ENCODE data around the gene TXNRD2.

Gene TXNRD2

DNA sequence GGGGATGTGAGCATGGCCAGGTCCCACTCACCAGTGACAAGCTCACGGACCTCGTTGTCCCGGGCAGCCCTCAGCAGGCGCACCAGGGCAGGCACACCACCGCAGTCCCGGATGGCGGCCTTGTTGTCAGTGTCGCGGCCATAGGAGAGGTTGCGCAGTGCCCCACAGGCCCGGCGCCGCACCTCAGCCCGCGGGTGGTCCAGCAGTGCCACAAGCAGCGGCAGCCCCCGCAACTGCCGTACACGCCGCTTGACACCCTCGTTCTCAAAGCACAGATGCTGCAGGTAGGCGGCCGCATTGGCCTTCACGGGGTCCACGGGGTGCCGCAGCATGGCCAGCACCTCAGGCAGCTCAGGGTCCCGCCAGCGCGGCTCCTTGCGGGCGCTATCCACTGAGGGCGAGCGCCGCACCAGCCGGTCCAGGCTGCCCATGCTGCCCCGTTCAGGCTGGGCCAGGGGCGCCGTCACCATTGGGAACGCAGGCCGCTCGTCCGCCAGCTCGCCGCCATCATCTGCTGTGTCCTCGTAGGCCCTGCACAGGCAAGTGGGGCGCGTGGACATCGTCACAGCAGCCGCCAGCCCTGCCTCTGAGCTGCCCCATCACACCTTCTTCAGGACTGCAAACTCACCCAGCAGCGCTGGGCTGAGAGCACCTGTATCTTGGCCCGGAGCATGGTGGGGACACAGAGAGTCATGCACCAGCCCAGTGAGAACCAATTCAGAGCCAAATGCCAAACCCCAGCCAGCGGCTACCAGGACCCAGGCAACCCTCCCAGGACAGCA lies 38.3 kb upstream of the TXNRD2 start:
- DNase-seq (ENCODE audit: low read depth) = no peak

DNA sequence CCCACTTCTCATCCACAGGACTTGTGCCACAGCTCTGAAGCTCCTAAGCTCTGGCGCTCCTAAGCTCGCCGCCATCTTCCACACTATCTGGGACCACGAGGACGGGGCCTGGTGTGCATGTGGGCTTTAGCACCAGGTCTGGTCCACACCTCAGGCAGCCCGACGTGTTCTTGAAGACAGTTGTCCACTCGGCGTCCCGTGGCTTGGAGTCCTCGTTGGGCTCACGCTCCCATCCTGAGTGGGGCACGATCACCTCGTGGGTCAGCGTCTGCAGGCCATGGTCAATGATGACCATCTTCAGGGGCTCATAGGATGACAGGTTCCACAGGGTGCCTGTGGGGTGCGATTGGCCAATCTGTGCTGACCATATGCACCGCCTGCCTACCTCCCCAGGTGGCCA lies 37.1 kb upstream of the TXNRD2 start:
- DNase-seq (ENCODE audit: low read depth) = no peak

DNA sequence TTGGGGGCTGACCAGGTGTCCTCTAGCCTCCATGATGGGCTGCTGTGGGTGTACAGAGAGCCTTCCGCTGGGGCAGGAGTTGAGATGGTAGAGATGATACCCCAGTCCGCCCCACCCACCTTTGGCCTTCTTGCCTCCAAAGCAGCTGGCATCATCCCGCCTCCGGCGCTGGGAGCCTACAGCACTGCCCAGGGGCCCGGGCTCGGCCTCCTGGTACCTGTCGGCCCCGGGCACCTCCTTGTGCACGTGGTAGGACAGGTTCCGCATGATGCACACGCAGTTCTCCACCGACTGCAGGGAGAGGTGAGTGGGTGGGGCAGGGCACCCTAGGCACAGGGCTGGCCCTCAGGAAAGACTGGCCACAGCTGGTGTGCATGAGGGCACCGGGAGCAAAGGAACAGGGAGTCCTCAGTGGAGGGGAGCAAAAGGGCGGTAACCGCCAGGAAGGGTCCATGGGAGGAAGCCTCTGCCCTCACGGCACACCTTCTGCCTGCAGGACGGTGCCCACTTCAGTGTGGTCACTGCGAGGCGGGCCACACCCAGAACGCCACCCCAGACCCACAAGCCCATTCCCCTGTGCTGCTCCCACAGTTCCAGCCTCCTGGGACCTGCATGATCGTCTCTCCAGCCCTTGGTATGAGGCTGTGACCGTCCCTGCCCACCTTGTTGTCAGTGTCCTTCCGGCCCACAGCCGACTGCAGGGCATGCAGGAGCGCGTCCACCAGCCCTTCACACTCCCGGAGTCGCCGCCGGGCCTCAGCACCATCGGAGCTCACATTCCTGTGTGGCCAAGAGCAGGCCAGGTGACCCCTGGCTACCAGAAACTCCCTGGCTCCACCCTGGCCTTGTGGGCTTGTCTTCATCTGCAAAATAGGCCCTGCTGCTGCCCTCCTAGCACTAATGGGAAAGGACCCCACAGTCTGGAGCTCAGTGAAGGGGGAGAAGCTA lies 36.0 kb upstream of the TXNRD2 start:
- DNase-seq (ENCODE audit: low read depth) = no peak

DNA sequence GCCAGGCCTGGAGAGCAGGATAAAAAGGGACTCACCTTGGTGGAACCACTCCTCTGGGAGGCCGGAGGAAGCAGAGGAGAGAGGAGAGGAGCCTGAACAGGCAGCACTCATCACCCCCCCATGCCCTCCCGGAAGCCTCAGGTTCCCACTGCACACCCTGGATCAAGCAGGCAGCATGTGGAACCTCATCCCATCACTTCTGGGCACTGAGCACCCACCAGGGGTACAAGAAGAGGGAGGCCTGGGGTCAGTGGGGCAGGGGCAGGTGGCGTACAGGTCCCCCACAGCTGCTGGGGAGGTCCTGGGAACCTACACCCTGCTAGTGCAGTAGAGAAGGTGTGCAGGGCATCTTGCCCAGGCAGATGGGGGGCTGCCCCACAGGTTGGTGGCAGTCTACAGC lies 35.1 kb upstream of the TXNRD2 start:
- no peak for DNase-seq (ENCODE audit: low read depth)

DNA sequence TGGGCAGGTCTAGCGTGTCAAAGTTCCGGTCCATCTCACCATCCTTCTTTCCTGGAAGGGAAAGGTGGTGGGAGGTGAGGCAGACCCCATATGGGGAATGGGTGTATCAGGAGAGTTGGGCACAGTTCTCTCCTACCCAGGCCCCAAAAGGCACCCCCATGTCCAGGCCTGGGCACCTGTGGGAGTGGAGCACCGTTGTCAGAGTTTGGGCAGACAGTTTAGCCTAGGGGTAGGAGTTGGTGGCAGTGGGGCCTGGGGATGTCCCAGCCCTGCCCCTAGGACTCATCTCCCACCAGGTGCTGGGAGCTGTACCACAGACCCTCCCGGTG lies 34.1 kb upstream of the TXNRD2 start:
- DNase-seq (ENCODE audit: low read depth) = no peak

DNA sequence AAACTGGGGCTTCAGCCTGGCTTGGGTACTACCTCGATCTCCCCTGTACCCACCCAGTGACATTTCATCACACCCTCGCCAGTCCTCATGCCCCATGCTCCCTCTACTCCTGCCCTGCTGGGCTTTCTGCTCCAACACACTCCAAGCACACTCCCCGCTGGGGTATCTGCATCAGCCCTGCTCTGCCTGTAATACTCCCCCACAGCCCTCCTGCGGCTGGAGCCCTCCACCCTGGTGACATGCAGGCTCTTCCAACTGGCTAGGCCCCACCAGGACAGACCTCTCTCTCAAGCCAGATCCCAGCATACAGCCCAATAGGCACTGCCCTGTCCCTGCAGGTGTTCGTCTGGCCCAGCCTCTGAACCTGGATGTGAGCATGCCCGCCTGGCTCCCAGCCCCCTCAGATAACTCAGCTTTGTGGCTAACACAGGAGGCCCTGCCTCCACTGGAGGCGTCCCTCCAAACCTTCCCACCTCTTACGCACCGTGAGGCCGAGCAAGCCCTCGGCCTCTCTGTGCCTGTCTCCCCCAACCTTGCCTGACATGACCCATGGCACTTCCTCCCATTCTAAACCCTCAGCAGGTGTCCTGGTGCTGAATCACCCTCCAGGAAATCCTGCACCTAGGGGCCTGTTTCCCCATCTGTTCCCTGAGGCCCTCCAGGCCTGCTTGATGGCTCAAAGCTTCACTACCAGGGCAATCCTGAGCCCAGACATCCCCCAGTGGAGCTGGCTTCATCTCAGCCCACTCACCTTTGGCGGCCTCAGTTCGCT lies 33.5 kb upstream of the TXNRD2 start:
- DNase-seq (ENCODE audit: low read depth) = no peak

DNA sequence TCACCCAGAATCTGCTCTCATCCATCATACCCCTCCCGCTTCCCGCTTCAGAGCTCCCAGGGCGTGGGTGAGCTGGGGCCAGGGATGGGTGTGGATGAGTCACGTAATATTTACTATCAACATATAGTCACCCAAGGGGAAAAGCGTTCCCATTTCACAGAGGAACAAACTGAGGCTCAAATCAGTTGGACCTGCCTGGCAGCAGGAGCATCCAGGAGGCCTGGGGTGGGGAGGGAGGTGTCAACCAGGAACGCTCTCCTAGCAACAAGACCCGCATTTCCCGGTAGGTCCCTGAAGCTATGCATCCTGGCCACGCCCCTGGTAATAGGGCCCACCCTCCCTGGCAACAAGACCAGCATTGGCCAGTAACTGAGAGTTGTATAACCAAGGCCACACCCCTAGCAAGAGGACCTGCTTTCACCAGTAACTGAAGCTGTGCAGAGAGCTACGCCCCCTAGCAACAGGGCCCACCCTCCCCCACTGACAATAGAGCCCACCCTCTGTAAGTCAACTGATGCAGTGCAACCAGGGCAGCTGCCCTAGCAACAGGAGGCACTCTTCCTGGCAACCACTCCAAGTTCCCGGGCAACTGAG lies 32.7 kb upstream of the TXNRD2 start:
- DNase-seq (ENCODE audit: low read depth) = no peak

DNA sequence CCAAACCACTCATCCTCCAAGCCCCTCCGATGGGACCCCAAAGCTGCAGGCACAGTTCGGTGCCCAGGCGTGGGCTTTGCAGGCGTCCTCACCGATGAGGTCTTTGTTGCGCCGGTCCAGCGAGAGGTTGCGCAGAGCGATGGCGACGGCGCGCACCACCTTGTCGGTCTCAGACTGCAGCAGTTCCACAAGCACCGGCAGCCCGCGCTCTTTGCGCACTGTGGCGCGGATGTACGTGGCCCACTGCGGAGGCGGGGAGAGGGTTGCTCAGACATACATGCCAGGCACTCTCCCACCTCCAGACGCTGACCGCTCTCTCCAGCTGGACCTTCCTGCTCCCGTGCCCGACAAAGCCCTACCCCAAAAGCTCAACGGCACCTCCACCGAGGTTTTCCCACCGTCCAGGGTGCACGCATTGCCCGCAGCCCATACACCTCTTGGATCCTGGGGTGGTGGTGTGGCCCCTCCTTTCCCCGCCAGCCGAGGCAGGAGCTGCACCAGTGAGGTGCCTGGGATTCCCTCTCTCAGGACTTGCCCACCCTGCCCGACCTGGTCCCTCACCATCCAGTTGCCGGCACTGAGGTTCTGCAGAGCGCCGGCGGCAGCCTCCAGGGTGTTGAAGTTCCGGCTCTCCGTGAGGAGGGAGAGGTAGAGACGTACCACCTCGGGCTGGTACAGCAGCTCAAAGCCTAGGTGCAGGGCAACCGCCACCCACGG lies 32.1 kb upstream of the TXNRD2 start:
- DNase-seq (ENCODE audit: low read depth) = no peak

DNA sequence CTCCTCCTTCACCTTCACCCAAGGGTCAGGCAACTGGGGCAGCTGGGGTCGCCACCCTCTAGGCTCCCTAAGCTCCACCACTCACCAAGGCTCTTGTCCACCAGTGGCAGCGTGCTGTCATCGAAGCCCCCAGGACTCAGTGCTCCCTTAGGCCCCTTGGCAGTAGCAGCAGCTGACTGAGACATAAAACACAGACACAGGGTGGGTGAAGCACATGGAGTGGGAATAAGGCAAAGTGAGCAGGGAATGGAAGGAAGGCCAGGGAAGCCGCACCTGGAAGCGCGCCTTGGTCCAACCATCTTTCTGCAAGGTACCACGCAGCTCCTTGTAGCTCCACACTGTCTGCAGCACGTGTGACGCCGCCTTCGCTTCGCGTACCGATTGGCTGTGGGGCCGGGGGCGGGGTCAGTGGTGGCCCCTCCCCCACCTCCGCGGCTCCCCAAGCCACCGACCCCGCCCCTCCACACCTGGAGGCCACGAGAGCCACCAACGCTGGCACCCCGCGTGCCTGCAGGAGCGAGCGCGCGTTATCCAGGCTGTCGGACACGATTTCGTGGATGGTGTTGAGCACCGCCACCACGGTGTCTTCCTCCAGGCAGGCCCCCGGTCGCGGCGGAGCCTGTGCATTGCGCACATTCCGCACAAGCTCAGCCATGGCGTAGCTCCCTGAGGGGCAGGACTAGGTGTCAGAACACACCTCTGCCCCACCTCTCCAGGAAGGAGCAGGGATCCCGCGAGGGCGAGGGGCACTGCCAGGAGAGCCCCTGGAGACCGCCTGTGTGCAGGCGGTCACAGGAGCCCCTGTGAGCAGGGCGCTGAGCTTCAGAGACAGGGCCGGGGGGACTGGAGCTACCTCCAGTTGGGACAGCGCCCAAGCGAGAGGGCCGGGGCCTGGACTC lies 31.3 kb upstream of the TXNRD2 start:
- no peak for DNase-seq (ENCODE audit: low read depth)

DNA sequence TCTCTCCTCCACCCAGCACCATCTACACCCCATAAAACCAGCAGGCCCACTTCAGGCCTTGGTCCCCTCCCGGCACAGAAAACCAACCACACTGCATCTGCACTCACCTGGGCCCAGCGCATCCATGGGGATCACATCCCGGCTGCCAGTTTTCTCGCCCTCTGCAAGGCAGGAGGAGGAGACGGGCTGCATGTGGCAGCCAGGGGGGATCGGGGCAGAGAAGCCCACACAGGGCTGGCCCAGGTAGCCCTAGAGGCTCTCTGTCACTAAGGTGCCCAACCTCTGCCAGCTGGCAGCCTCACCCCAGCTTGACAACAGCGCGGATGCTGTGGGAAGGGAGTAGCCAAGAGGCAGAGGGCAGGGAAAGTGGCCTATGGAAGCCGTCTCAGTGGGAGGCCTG lies 30.6 kb upstream of the TXNRD2 start:
- no peak for DNase-seq (ENCODE audit: low read depth)

DNA sequence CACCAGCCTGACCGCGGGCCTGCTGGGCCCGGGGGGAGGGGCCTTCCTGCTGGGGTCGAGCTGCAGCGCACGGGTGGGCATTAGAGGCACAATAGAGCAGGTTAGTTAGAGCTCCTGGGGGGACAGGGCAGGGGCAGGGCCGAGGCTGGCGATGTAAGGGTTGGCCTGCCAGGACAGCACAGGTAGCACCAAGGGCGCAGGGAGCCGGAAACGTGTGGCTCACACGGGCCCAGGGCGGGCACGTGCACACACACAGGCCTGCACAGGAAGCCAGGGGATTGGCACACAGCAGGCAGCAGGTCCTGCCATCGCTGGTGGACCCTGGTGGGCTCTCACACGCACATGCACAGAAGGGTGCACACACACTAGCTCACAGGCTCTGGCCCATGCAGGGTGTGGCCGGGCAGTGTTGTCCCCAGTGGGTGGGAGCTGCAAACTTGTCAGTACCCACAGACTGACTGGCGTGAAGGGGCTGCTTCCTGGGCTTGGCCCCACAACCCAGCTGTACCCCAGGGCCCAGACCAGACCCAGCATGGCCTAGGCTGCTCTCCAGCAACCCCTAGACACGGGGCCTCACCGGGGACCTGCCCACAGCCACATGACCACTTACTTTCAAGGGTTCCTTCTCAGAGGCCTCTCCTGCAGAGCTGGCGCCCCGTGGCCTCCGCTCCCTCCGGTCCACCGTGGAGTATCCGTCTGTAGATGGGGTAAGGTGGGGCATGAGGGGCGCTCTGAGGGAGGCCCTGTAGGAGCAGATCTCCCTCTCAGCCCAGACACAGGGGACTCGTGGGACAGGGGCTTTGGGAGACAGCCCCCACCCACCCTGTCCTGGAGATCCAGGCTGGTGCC lies 29.9 kb upstream of the TXNRD2 start:
- no peak for DNase-seq (ENCODE audit: low read depth)

DNA sequence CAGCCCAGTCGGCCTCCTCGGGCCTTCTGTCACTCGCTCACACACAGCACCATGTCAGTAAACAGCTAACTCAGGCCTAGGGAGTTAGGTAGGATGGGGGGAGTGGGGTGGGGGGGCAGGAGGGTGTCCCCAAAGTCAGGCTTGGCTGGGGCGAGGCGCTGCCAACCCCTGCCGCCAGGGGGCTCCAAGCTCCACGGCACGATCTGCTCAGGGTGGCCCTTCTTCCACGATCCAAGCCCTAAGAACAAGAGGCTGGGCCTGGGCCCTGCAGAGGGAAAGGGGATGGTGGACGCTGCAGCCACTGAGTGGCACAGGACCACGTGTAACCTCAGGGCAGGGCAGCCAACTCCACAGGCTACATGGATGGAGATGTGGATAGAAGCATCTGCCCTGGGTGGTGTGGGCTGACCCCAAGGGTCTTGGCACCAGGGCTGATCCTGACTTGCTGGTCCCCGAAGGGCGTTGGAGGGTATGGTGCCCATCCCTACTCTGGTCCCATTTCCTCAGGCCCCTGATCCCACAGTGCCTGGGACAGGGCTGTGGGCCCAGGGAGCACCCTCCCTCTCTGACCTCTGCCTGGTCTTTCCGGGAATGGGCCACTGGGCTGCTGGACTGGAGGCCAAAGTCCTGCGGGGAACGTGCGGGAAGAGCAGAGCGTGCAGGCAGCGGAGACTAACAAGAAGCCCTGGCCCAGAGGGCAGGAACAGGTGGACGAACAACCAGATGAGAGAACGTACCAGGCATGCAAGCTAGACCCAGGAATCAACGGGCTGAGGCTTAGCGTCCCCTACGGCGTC lies 29.1 kb upstream of the TXNRD2 start:
- DNase-seq (ENCODE audit: low read depth) = no peak

DNA sequence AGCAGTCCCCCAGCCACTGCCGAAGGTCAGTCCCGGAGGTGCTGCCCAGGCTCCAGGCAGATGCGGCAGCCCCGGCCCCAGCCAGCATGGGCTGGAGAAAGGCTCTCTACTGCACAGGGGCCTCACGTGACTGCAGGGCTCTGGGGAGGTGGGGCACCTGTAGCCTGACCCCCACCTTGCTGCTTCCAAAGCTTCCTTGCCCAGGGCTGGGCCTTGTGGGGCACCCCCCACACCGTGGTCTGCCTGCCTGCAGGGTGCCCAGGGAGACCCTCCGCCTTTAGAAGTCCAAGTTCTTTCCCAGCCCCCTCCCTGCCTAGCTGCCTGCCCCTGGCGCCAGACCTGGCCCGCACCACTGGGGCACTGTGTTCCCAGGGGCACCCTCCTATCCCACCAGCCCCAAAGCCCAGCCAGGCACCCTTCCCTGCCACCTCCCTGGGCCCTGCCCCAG lies 28.4 kb upstream of the TXNRD2 start:
- DNase-seq (ENCODE audit: low read depth) = no peak

DNA sequence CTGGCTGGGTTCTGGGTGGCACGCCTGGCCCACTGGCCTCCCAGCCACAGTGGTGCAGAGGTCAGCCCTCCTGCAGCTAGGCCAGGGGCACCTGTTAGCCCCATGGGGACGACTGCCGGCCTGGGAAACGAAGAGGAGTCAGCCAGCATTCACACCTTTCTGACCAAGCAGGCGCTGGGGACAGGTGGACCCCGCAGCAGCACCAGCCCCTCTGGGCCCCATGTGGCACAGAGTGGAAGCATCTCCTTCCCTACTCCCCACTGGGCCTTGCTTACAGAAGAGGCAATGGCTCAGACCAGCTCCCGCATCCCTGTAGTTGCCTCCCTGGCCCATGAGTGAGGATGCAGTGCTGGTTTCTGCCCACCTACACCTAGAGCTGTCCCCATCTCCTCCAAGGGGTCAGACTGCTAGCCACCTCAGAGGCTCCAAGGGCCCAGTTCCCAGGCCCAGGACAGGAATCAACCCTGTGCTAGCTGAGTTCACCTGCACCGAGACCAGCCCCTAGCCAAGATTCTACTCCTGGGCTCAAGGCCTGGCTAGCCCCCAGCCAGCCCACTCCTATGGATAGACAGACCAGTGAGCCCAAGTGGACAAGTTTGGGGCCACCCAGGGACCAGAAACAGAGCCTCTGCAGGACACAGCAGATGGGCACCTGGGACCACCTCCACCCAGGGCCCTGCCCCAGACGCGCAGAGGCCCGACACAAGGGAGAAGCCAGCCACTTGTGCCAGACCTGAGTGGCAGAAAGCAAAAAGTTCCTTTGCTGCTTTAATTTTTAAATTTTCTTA lies 27.7 kb upstream of the TXNRD2 start:
- no peak for DNase-seq (ENCODE audit: low read depth)

DNA sequence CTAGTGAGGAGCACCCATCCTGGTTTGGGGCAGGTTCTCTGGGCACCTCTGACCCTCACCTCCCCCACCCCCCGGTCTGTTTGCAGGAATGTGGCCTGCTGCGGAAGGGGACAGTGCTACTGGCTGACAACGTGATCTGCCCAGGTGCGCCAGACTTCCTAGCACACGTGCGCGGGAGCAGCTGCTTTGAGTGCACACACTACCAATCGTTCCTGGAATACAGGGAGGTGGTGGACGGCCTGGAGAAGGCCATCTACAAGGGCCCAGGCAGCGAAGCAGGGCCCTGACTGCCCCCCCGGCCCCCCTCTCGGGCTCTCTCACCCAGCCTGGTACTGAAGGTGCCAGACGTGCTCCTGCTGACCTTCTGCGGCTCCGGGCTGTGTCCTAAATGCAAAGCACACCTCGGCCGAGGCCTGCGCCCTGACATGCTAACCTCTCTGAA lies 26.9 kb upstream of the TXNRD2 start:
- DNase-seq (ENCODE audit: low read depth) = no peak

DNA sequence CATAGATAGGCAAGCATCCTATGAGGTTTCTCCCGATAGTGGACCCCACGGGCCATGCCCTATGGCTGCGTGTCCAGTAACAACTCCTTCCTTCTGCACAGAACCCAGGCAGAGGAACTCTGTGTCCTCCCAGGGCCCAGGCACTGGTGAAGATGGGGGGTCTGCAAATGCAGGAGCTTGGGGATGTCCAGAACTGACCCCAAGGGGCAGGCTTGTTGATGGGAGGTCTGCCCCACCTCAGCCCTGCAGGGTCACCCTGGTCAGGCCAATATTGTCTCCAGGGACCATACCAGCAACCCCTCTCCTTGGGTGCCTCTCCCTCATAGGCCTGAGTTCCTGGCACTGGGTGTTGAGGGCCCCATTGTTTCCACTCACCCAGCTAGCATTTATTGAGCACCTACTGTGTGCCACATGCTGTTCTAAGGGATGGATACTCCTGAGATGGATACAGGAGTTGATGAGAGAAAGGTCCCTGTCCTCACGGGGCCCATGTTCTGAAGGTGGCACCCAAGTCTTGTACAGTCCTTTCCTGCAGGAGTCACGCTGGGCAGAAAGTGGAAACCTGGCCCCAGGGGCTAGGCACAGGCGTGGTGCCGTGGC lies 26.3 kb upstream of the TXNRD2 start:
- DNase-seq (ENCODE audit: low read depth) = no peak
